Fibroblast of the aortic adventitia (primary cell): ENCODE results near the gene INO80D. TPM values are rescaled to one million over a fixed set of nuclear protein-coding genes. Genes with fewer than 3 reads are reported as not detected.
"Not testable (repeated sequence)": the region's sequence is repeated elsewhere in the genome, so short reads cannot be mapped to it uniquely, and the experiment has no call there.

Source experiments
- DNase-seq: peaks from one replicate; pipeline ENCODE4 v3.0.0-alpha.2; 2010; ENCODE audit warnings: low read depth
- H3K4me3 ChIP-seq: 2 replicates; pipeline ENCODE4 v1.5.1; 2011; ENCODE audit warnings: low read depth, mild to moderate bottlenecking, control low read depth, low read length, moderate library complexity
- total RNA-seq: library from RNA; depleted of rRNA; stranded (reverse); fragments of >200 nt; gene quantifications from 2 replicates; pipeline ENCODE4 v1.2.3, GENCODE V29; 2012; ENCODE audit warnings: low replicate concordance
- TF ChIP-seq, protein P1 (sequence below): IDR thresholded peaks from 2 replicates; pipeline ENCODE4 v1.5.1; 2011; ENCODE audit warnings: mild to moderate bottlenecking, low read length, control low read depth, inconsistent platforms; ENCODE audit not compliant: insufficient read depth

The INO80D gene
- total RNA-seq, 1 donor: 12.0 TPM

DNA sequence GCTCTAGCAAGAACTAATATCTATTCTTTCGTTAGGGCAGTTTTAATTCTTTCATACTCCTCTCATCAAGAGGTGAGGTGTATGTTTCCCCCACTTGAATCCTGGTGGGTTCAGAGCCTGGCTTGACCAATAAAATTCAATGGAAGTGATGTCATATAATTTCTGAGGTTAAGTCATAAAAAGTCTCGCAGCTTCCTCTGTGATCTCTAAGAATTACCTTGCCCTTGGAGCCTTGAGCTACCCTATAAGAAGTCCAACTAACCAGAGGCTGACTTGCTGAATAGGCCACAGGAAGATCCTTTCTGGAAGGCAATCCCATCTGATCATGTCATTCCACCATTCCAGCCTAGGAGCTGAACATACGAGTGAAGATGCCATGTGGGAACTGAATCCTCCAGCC lies 26.1 kb upstream of the INO80D start:
- TF ChIP-seq, protein P1, sequence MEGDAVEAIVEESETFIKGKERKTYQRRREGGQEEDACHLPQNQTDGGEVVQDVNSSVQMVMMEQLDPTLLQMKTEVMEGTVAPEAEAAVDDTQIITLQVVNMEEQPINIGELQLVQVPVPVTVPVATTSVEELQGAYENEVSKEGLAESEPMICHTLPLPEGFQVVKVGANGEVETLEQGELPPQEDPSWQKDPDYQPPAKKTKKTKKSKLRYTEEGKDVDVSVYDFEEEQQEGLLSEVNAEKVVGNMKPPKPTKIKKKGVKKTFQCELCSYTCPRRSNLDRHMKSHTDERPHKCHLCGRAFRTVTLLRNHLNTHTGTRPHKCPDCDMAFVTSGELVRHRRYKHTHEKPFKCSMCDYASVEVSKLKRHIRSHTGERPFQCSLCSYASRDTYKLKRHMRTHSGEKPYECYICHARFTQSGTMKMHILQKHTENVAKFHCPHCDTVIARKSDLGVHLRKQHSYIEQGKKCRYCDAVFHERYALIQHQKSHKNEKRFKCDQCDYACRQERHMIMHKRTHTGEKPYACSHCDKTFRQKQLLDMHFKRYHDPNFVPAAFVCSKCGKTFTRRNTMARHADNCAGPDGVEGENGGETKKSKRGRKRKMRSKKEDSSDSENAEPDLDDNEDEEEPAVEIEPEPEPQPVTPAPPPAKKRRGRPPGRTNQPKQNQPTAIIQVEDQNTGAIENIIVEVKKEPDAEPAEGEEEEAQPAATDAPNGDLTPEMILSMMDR: no peak
- no peak overlapping the region for H3K4me3 ChIP-seq
- no peak for DNase-seq

DNA sequence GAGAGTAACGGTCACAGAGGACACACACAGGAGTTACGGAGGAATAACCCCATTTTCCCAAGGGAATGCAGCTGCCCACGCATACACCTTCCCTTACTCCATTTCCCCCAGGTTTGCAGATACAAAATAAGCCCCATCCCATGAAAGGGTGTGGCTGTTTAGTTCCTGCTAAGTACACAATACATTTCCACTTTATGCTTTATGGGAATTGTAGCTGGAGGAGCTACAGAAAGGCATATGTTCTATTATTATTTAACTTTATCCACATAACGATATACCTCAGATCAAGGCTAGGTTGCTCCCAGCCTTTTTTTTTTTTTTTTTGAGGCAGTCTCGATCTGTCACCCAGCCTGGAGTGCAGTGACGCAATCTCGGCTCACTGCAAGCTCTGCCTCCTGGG lies 22.7 kb upstream of the INO80D start:
- DNase-seq: no peak
- H3K4me3 ChIP-seq: no peak overlapping the region
- TF ChIP-seq, protein P1: no peak

DNA sequence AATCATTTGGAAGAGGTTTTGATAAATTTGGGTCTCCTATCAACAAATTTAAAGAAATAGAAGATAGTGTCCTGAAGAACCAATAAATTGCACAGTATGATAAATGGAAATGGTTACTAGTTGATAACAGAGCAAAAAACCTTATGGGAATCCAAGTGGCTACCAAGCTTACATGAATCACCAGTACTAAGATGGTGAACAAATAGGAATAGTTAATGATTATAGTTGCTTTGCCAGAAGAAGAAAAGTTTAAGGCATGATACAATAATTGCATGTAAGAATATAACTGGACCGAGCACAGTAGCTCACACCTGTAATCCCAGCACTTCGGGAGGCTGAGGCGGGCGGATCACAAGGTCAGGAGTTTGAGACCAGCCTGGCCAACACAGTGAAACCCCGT lies 19.6 kb upstream of the INO80D start:
- TF ChIP-seq, protein P1: no peak

DNA sequence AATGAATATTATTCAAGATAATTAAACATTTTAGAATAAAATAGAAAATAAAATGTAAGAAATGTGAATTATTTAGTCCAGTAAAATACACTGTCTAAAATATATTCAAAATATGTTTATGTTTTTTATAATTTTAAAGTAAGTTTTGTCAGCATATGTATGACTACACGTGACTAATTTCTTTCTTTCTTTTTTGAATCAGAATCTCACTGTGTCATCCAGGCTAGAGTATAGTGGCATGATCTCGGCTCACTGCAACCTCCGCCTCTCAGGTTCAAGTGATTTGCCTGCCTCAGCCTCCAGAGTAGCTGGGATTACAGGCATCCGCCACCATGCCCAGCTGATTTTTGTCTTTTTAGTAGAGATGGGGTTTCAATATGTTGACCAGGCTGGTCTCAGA lies 19.1 kb upstream of the INO80D start:
- DNase-seq: no peak

More for the DNA sequence above, 19.6 kb upstream of the INO80D start:
- DNase-seq: no peak
- H3K4me3 ChIP-seq: no peak overlapping the region

DNA sequence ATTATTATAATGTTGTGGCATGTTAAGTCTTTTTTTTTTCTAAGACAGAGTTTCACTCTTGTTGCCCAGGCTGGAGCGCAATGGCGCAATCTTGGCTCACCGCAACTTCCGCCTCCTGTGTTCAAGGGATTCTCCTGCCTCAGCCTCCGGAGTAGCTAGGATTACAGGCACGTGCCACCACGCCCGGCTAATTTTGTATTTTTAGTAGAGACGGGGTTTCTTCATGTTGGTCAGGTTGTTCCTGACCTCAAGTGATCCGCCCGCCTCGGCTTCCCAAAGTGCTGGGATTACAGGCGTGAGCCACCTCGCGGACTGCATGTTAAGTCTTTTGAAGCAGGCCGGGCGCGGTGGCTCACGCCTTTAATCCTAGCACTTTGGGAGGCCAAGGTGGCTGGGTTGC lies 12.9 kb upstream of the INO80D start:
- DNase-seq, H3K4me3 ChIP-seq: not testable (repeated sequence)

More for the DNA sequence above, 19.1 kb upstream of the INO80D start:
- TF ChIP-seq, protein P1: no peak
- H3K4me3 ChIP-seq: no peak overlapping the region

DNA sequence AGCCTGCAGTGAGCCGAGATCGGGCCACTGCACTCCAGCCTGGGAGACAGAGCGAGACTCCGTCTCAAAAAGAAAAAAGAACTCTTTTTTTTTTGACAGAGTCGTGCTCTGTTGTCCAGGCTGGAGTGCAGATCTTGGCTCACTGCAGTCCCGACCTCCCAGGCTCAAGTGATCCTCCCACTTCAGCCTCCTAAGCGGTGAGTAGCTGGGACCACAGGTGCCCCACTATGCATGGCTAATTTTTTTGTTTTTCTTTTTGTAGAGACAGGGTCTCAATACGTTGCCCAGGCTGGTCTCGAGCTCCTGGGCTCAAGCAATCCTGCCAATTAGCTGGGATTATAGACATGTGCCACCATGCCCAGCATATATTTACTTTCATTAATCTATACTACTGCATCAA lies 12.5 kb upstream of the INO80D start:
- no peak for DNase-seq
- TF ChIP-seq, protein P1: no peak
- H3K4me3 ChIP-seq: no peak overlapping the region

DNA sequence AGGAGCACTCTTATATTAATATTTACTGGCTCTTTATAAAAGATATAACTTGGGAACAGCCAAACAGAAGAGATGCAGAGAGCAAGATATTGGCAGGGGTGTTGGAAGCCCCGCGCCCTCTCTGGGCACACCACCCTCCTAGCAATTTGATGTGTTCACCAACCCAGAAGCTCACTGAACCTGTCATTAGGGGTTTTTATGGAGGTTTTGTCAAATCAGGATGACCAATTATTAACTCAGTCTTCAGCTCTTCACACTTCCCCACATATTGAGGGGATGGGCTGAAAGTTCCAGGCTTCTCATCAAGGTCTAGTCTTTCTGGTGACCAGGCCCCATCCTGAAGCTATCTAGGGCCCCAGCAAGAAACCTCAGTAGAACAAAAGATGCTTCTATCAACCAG lies 10.9 kb upstream of the INO80D start:
- DNase-seq: no peak
- no peak overlapping the region for H3K4me3 ChIP-seq
- TF ChIP-seq, protein P1: no peak
